ENCODE measurements around the gene ST3GAL4.
"Not testable (repeated sequence)": the region's sequence is repeated elsewhere in the genome, so short reads cannot be mapped to it uniquely, and the experiment has no call there.

ST3GAL4 gene

DNA sequence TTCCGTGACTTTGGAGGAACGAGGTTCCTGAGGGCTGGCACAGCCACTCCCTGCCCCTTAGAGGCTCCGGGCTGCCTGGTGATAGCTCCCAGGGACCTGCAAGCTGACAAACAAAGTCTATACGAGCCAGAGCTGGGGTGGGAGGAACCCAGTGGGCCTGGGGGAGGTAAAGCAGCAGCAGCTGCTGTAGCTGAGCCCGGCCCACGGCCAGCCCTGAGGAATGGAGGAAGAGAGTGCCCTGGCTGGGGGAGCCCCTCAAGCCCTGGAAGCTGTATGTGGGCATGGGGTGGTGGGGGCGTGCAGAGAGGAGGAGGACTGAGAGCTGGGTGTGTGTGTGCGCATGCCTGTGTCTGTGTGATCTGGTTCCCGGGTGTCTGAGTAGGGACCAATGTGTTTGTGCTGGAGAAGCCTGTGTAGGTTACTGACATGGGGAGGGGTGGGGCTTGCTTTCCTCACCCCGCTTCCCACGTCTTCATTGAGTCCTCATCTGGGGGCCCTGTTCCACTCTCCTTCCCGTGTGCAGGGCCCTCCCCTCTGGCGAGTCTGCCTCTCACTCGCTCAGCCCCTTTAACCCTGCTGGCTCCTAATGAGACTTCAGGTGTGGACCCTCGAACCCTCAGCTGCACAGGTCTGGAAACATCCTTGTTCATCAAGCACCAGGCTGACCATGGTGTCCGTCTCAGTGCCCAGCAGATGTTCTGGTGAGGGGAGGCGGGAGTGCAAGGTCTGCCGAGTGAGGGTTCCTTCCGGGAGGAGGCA, 10.8 kb downstream of the ST3GAL4 start:
- DNase-seq: no peak

DNA sequence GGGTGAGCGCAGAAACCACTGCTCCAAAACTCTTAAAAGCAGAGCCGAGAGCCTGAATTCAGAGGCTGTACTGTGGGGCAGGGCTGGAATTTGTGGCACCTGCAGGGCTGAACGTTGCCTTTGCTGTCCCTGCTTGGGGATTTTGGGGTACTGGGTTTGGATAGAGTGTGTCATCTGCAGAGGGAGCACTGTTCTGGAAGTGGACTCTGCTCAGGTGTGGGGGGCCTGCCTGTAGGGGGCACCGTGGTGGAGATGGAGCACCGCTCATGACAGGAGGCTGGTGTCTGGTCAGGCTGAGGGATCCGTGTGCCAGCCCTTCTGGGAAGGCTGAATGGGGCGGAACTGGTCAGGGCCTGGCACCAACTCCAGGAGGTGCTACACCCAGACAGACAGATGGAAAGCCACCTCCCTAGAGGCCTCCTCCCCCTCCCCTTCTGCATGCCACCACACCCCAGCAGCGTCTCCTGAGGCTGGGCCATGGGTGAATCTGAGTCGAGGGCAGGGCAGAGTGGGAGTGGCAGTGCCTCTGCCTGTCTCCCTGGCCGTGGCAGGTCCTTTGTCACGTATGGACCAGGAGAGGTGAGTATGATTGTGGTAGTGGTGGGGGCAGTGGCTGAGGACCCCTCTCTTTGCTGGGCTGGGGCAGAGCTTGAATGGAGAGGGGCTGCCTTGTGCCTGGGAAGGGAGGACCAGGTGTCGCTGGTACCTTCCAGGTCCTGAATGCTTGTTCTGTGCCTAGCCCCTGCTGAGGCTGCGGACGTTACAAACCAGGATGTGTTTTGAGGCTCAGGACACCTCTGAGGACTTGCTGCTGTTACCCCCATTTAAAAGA, 11.6 kb downstream of the ST3GAL4 start:
- not testable (repeated sequence) for DNase-seq

DNA sequence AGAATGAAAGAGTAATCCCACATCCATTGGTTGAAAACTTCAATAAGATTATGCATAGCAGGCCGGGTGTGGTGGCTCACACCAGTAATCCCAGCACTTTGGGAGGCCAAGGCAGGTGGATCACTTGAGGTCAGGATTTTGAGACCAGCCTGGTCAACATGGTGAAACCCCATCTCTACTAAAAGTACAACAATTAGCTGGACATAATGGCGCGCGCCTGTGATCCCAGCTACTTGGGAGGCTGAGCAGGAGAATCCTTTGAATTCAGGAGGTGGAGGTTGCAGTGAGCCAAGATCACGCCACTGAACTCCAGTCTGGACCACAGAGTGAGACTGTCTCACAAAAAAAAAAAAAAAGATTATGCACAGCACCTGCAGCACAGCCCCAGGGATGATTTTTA, 12.3 kb downstream of the ST3GAL4 start:
- DNase-seq: not testable (repeated sequence)

DNA sequence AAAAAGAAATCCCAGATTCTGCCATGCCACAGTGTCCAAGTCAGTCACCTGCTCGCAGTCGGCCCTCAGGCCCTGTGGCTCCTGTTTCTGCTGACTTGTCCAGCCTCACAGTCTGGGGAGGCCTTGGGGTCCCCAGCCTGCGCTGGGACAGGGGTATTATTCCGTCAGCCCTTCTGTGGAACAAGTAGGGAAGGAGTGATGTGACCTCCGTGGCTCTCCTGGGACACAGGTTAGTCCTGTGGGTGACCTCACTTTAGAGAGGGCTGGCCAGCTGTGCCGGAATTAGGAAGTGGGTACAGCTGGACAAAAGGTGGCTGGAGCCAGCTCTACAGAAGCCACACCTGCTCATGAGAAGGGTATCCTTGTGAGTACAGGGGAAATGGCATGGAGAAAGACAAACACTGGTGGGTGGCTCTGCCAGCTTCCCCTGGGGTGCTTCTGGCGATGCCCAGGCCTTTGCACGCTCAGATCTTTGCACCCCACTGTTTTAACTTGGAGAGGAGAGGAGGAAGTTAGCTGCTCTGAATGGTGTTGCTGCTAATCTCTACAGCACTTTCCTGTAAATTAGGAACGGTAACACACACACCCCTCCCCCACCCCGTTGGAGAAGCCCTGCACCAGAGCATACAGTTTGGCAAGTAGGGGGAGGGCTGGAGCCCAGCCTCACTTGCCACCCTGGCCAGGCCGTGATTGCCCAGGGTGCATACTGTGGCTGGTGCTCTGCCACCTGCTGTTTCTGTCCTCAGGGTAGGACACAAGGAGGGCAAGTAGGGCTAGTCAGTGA, 13.0 kb downstream of the ST3GAL4 start:
- DNase-seq: not testable (repeated sequence)

DNA sequence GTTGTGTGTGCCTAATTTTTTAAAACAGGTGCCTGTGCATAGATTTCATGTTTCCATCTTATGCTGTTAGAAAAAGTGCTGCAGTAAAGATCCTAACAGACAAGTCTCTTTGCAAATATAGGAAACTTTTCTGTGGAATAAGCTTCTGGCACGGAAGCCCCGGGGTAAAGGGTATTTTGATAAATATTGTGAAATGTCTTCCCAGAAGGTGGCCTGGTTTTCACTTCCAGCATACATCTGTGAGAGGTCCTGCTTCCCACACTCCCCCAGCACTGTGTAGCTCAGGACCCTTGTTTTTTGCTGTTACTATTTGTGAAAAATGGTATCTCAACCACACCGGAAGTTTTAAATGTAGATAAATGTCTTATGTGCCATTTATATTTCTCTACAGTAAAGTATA, 14.5 kb downstream of the ST3GAL4 start:
- DNase-seq: no peak

DNA sequence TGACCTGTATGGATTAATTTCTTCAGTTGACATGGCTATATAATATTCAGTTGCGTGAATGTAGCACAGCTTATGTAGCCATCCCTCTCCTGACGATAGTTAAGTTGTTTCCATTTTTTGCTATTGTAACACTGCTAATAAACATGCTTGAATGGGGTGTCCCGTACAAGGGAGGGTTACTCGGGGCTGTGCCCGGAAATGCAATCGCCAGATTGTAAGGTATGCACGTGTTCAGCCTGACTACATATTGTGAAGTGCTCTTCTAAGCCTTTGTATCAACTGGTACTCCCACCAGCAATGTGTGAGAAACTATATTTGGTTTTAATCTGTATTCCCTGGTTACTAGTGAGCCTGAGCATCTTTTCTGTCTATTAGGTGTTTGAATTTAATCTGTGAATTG, 16.1 kb downstream of the ST3GAL4 start:
- no peak for DNase-seq

DNA sequence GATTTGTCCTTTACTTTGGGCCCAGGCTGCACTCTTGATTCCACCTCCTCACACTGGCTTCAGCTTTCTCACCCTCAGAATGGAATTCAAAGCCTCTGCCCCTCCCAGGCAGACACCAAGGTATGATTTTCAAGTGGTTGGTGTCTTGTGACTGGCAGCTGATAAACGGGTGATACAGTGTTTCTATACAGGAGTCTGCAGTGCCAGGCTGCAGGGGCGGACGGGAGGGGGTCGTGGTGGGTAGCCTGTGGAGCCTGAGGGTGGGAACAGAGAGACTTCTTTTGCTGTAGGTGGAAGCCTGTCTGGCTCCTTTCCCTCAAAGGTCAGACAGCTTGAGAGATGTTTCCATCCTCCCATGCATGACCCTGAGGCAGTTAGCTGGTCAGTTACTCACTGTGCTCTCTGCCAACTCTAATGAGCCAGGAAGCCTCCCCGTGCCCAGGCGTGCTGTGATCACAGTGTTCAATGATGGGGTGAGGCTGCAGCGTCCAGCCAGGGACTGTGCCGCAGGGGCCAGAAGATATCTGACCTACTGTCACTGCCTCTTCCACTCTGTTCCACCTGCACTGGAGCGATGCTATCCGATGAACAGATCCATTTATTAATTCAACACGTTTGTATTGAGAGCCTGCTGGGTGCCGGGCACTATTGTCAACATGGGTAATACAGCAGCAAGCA, 18.0 kb downstream of the ST3GAL4 start:
- DNase-seq: not testable (repeated sequence)

- DNase-seq: not testable (repeated sequence)
Observed at GRCh38 chr11:126374562-126375300, 19.2 kb downstream of the ST3GAL4 start.

DNA sequence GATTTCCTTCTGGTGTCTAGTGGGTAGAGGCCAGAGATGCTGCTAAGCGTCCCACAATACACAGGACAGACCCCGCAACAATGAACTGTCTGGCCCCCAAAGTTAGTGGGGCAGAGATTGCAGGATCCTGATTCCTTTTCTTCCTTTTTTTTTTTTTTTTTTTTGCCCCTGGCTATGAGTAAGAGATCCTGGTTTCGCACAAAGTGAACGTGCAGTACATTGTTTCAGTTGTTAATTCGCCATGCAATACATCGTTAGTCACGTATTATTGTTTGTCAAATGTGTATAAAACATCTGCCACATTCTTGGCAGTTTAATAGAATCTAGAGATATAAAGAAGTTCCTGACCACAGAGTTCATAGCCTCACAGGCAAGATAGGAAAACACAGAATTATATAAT, 20.2 kb downstream of the ST3GAL4 start:
- DNase-seq: no peak

DNA sequence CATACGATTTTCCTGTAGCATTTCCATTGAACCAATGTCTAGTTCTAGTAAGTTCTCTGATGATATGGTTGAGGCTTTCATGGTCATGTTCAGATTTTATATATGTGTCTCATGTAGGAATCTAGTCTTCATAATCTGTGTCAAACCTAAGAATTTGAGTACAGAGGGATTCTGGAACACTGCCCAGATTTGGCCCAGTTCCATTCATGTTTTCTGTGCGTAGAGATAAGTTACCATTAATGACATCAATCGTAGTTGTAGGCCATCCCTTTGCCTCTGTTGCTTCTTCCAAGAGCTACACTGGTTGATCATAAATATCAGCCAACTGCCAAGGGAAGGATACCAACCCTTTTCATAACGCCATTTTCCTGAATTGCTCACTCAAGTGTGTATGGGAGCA, 23.3 kb downstream of the ST3GAL4 start:
- DNase-seq: no peak

GRCh38 chr11:126380909-126381308, 25.4 kb downstream of the ST3GAL4 start:
- no peak for DNase-seq

DNA sequence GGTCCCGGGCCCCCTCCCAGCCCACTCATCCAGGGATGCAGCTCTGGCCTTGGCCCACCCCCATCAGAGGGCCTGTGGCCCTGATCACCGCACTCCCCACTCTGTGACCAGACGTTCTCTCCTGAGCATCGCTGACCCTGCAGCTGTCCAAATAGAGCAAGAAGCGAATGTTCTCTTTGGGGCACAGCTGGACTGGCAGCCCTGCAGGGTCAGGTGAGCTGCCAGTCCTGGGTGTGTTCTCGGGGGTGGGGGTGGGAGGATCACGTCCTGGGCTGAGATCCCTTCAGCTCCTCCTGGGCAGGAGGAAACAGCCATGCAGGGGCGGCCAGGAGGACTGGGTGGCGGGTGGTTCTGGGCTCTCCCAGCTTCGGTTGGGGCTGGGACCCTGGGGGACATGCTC, 26.5 kb downstream of the ST3GAL4 start:
- not testable (repeated sequence) for DNase-seq

DNA sequence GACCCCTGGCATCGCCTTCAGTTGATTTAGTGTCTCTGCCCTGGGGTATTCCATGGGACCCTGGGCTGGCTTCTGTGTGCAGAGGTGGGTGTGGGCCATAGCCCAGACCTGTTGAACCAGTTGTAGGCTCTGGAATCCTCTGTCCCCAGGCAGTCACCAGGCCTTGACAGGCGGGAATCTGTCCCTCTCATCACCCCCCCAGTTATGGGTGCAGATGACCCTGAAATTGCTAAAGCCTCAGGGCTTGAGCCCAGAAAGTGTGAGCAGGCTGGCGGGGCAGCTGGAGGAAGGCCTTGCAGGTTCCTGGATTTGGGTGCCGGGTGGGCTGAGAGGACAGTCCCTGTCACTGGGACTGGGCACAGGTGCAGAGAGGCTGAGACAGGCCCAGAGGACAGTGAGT, 27.2 kb downstream of the ST3GAL4 start:
- DNase-seq: not testable (repeated sequence)

GRCh38 chr11:126383339-126384335, 28.2 kb downstream of the ST3GAL4 start:
- DNase-seq: no peak

DNA sequence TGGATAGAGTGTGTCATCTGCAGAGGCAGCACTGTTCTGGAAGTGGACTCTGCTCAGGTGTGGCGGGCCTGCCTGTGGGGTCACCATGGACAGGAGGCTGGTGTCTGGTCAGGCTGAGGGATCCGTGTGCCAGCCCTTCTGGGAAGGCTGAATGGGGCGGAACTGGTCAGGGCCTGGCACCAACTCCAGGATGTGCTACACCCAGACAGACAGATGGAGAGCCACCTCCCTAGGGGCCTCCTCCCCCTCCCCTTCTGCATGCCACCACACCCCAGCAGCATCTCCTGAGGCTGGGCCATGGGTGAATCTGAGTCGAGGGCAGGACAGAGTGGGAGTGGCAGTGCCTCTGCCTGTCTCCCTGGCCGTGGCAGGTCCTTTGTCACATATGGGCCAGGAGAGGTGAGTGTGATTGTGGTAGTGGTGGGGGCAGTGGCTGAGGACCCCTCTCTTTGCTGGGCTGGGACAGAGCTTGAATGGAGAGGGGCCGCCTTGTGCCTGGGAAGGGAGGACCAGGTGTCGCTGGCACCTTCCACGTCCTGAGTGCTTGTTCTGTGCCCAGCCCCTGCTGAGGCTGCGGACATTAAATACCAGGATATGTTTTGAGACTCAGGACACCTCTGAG, 29.1 kb downstream of the ST3GAL4 start:
- DNase-seq: no peak

DNA sequence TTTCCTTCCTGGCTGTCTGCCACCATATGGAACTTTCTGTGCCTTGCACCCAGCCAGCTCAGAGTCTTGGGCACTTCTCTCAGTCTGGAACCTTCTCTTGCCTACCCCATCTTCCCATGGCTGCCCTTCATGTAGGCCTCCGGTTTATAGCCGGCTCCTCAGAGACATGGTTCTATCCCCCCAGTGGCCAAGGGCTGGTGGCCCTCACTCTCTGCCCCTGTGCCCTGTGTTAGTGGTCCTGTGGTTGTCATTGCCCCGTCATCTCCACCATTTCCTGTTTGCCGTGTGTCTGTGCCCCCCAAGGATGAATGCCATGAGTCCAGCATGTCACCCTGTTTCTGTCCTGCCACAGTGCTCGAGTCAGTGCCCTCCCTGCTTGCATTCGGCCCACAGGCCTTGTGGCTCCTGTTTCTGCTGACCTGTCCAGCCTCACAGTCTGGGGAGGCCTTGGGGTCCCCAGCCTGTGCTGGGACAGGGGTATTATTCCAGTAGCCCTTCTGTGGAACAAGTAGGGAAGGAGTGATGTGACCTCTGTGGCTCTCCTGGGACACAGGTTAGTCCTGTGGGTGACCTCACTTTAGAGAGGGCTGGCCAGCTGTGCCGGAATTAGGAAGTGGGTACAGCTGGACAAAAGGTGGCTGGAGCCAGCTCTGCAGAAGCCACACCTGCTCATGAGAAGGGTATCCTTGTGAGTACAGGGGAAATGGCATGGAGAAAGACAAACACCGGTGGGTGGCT, 30.7 kb downstream of the ST3GAL4 start:
- no peak for DNase-seq

GRCh38 chr11:126386729-126387071, 31.2 kb downstream of the ST3GAL4 start:
- not testable (repeated sequence) for DNase-seq

DNA sequence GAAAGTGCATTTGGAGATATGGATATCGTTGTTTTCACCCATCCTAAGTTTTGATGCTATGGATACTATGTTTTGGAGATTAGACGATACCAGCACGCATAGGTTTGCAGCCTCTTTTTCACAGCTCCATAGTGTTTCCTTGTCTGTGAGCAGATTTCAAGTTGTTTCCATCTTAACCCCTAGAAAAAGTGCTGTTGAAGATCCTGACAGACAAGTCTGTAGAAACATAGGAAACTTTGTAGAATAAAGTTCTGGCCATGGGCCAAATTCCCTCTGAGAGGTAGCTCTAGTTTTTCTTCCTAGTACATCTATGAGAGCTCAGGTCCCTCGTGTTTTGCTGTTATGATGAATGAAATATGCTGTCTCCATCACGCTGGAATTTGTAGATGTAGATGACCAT, 32.4 kb downstream of the ST3GAL4 start:
- no peak for DNase-seq

GRCh38 chr11:126390272-126390867, 34.9 kb downstream of the ST3GAL4 start:
- DNase-seq: no peak

All from CD4-positive, alpha-beta T cell treated with Interleukin-6 for 4 hours (primary cell).